Measurements from ENCODE around the gene HLA-B. TPM values are rescaled to one million over a fixed set of nuclear protein-coding genes. Genes with fewer than 3 reads are reported as not detected.

Gene HLA-B
- total RNA-seq, 1 experiment from 2014 or later, result 68.6 TPM

DNA sequence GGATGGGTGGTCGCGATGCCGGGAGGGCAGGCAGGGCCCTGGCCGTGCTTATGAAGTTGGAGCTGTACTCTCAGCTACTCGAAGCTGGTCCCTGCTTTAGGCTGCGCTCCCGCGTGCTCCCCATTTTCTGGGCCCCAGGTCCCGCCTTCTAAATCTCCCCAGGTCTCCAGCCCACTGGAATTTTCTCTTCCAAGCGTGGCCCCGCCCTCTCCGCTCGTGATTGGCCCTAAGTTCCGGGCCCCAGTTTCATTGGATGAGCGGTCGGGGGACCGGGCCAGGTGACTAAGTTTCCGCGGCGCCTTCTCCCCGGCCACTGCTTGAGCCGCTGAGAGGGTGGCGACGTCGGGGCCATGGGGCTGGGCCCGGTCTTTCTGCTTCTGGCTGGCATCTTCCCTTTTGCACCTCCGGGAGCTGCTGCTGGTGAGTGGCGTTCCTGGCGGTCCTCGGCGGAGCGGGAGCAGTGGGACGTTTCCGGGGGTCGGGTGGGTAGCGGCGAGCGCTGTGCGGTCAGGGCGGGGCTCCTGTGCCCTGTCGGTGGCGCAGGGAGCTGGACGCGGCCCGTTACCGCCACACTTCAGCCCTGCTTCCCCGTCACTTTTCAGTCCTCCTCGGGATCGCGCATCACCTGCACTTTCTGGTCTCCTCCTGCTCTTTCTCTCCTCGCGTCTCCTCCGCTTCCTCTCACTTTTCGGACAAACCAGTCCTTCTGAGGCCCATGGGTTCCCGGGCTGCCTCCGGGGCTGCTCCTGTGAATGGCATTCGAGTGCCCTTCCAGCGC lies 46.5 kb upstream of the HLA-B start, which contains the start of gene MICA:
Gene MICA (plus strand): TSS at position 313 of the 778 bp plus-strand sequence. CDS start 38 bp downstream, at position 351.
- peaks cover 36% of the 10 kb centered on the region for H3K27me3 Mint-ChIP-seq (ENCODE audit: low read depth)
- no CpG with 5 or more reads among the region's 58 CpGs for WGBS (ENCODE audit: extremely low coverage, insufficient read length, low lambda C conversion rate)

More for the DNA sequence above, 46.5 kb upstream of the HLA-B start, which contains the start of gene MICA:
- no peak within 1 kb of the TSS for H3K56ac ChIP-seq (ENCODE audit: insufficient read length, low read depth, low read length)
- H3K9ac ChIP-seq (ENCODE audit: extremely low read depth, insufficient read length, low read length), result peak within 1 kb of the TSS; percentile 71
- no peaks in the 10 kb centered on the region for H3K79me1 ChIP-seq (ENCODE audit: insufficient read depth, low read depth, low read length, poor library complexity, severe bottlenecking)
- no peak within 1 kb of the TSS for H4K5ac ChIP-seq (ENCODE audit: insufficient read length, low read depth, low read length)
- H3K23ac ChIP-seq (ENCODE audit: insufficient read length, low read depth, low read length), result no peak within 1 kb of the TSS
- DNase-seq, result peak; percentile 94
- no peak within 1 kb of the TSS for H2AFZ ChIP-seq (ENCODE audit: low read length)
- H2BK15ac ChIP-seq (ENCODE audit: low read depth, low read length), result no peak within 1 kb of the TSS
- no peak within 1 kb of the TSS for H2BK12ac ChIP-seq (ENCODE audit: insufficient read length, low read depth, low read length)
- peaks cover 7 to 9% of the 10 kb centered on the region in 2 experiments for H3K9me3 Mint-ChIP-seq
- peak within 1 kb of the TSS; percentile 61 for H3K4me2 ChIP-seq (ENCODE audit: insufficient read depth, insufficient read length, low read length)
- H4K8ac ChIP-seq (replicated peaks; ENCODE audit: insufficient read length, low read depth, low read length), result no peak within 1 kb of the TSS
- no peak within 1 kb of the TSS for H2BK5ac ChIP-seq (ENCODE audit: insufficient read length, low read length)
- H3K4me1 Mint-ChIP-seq, result peaks cover 47 to 50% of the 10 kb centered on the region in 2 experiments
- no peak within 1 kb of the TSS for H4K91ac ChIP-seq (ENCODE audit: insufficient read length, low read depth, low read length)
- H3K9me3 ChIP-seq (ENCODE audit: control insufficient read depth, low read depth, low read length), result no peaks in the 10 kb centered on the region
- no peak within 1 kb of the TSS for H3K27ac ChIP-seq (ENCODE audit: insufficient read length, low read depth, low read length)
- H3K23me2 ChIP-seq (ENCODE audit: insufficient read length, low read depth, low read length, poor library complexity, severe bottlenecking), result peaks cover 15% of the 10 kb centered on the region
- H3K4me3 Mint-ChIP-seq, result peak within 1 kb of the TSS; percentile 93 to 94
- H3T11ph ChIP-seq (ENCODE audit: low read length), result no peak within 1 kb of the TSS
- H3K79me2 ChIP-seq (ENCODE audit: insufficient read depth, low read length), result peaks cover 22% of the 10 kb centered on the region; the same call in 1 of the 2 replicates
- peak within 1 kb of the TSS; percentile 67 for H3K18ac ChIP-seq (ENCODE audit: insufficient read length, low read depth, low read length)
- no peak within 1 kb of the TSS for H2BK20ac ChIP-seq (ENCODE audit: low read depth, low read length, poor library complexity, severe bottlenecking)
- H3K27ac Mint-ChIP-seq, result peak within 1 kb of the TSS; percentile 90 to 97 (median 92); a peak in 6 of 7 replicates
- peaks cover 2 to 5% (median 3%) of the 10 kb centered on the region in 3 experiments; a peak in 6 of 7 replicates for H3K36me3 Mint-ChIP-seq (ENCODE audit: insufficient read depth in 1 of 3, low read depth in 3 of 3)
- no peak within 1 kb of the TSS for H3K4ac ChIP-seq (ENCODE audit: low read depth, low read length)
- peak within 1 kb of the TSS; percentile 72; the same call in 1 of the 2 replicates for H3K14ac ChIP-seq (ENCODE audit: insufficient read depth, low read length)
- TF ChIP-seq, protein P1, sequence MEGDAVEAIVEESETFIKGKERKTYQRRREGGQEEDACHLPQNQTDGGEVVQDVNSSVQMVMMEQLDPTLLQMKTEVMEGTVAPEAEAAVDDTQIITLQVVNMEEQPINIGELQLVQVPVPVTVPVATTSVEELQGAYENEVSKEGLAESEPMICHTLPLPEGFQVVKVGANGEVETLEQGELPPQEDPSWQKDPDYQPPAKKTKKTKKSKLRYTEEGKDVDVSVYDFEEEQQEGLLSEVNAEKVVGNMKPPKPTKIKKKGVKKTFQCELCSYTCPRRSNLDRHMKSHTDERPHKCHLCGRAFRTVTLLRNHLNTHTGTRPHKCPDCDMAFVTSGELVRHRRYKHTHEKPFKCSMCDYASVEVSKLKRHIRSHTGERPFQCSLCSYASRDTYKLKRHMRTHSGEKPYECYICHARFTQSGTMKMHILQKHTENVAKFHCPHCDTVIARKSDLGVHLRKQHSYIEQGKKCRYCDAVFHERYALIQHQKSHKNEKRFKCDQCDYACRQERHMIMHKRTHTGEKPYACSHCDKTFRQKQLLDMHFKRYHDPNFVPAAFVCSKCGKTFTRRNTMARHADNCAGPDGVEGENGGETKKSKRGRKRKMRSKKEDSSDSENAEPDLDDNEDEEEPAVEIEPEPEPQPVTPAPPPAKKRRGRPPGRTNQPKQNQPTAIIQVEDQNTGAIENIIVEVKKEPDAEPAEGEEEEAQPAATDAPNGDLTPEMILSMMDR (conservative IDR thresholded peaks at IDR 0.05), result no peak; the same call in 1 of the 3 replicates
- no peak within 1 kb of the TSS for H2BK120ac ChIP-seq (ENCODE audit: low read depth, low read length, poor library complexity, severe bottlenecking)
- H2AK5ac ChIP-seq (ENCODE audit: insufficient read length, low read length), result no peak within 1 kb of the TSS
- peaks cover 4% of the 10 kb centered on the region; the same call in 1 of the 2 replicates for H3K27me3 ChIP-seq (ENCODE audit: insufficient read depth, low read length)
- no peaks in the 10 kb centered on the region for H4K20me1 ChIP-seq (ENCODE audit: control insufficient read depth, insufficient read depth, insufficient read length)
- peaks cover 5% of the 10 kb centered on the region; the same call in 1 of the 2 replicates for H3K4me1 ChIP-seq (ENCODE audit: insufficient read depth, low read length)
